GM18519 (cell line): Measurements from ENCODE around the gene SBK3.
"Not testable (repeated sequence)": the region's sequence is repeated elsewhere in the genome, so short reads cannot be mapped to it uniquely, and the experiment has no call there.

Experiments
- ATAC-seq: cut with Tn5 transposase; IDR thresholded peaks from one replicate; pipeline ENCODE4 v1.9.1; 2021; ENCODE audit warnings: mild to moderate bottlenecking, moderate library complexity; ENCODE audit not compliant: unreplicated experiment, low FRiP score

Gene SBK3

DNA sequence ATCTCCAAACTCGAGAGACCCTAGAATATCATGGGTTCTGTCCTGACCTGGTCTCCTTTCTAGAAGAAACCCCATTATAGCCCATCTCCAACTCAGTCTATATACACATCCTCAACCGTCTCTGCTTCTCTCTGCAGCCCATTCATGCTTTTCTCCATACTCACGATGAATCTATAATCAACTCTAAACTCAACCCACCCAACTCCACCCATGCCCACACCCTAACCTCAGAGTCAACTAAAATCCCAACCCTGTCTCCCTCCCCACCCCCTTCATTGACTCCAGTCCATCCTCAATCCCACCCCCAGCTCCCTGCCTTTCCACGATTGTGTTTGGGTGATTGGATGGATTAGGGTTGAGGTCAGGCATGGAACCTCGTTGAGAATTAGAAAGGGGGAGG lies 1.8 kb downstream of the SBK3 start:
- ATAC-seq, result no peak

GRCh38 chr19:55542292-55542855 lies 3.0 kb downstream of the SBK3 start:
- ATAC-seq, result no peak

DNA sequence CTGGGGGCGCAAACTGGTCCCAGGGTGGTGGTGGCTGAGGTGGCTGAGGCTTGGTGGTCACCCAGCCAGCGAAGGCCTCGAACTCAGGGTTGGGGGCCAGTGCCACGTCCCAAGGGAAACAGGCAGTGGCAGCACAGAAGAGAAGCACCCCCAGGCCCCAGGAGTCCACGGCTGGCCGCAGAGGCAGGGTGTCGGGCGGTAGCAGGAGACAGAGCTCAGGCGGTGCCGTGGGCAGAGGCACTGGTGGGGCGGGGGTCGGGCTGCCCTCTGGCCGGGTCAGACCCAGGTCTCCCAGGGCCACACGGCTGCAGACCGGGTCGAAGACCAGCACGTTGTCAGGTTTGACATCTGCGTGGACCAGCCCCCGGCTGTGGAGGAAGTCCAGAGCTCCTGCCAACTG lies 4.3 kb downstream of the SBK3 start:
- ATAC-seq, result no peak

GRCh38 chr19:55540619-55541018 lies 4.7 kb downstream of the SBK3 start:
- no peak for ATAC-seq

- no peak for ATAC-seq
These were observed 6.0 kb downstream of the SBK3 start for GRCh38 chr19:55539090-55539984.

DNA sequence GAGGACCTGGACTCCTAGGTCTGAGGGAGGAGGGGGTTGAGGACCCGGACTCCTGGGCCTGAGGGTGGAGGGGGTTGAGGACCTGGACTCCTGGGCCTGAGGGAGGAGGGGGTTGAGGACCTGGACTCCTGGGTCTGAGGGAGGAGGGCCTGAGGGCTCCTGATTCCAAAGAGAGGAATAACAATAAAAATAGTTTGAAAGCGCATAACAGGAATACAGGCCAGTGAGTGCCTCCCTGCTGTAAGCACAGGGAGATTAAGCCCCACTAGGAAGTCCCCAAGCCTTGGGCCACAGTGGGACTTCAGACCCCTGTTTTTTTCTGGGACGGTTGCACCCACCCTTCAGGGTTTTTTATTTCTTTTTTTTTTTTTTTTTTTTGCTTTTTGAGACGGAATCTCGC lies 7.2 kb downstream of the SBK3 start:
- ATAC-seq, result no peak

DNA sequence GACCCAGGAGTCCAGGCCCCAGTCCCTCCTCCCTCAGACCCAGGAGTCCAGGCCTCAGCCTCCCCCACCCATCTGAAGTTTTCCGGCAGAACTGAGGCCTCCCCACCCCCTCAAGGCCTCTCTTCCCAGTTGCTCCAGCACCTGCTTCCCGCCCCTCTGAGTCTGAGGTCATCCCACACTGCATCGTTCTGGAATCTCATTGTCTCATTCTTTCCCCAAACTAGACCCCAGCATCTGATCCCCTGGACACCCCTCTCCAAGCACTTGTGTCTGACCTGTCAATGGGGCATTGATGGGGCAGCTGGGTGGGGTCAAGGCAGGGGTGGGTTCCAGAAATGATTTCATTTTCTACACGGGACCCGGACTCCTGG lies 7.6 kb downstream of the SBK3 start:
- no peak for ATAC-seq

DNA sequence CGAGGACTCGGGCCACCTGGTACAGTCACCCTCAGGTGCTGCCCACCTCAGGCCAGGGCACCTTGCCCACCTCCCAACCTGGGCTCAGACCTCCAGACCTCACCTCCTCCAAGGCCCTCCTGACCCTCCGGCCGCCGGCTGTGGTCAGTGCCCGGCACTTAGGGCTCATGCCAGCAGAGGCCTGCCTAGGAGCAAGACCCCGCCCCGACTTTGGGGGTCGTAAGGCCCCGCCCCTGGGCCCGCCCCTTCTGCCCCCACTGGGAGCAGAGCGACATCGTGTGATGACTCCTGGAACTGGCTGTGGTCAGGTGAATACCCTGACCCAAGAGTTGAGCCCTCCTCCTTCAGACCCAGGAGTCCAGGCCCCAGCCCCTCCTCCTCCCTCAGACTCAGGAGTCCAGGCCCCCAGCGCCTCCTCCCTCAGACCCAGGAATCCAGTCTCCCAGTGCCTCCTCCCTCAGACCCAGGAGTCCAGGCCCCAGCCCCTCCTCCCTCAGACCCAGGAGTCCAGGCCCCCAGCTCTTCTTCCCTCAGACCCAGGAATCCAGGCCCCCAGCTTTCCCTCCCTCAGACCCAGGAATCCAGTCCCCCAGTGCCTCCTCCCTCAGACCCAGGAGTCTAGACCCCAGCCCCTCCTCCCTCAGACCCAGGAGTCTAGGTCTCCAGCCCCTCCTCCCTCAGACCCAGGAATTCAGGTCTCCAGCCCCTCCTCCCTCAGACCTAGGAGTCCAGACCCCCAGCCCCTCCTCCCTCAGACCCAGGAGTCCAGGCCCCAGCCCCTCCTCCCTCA lies 8.2 kb downstream of the SBK3 start, which contains the start of gene SBK2:
TSS of gene SBK2 (minus strand) at position 183 of the 790 bp plus-strand sequence. CDS start 839 bp downstream, outside the sequence.
- no peak for ATAC-seq

GRCh38 chr19:55536366-55536765 lies 9.0 kb downstream of the SBK3 start:
- ATAC-seq, result no peak

GRCh38 chr19:55535965-55536350 lies 9.4 kb downstream of the SBK3 start:
- no peak for ATAC-seq

GRCh38 chr19:55535173-55535964 lies 10.0 kb downstream of the SBK3 start:
- ATAC-seq, result no peak

DNA sequence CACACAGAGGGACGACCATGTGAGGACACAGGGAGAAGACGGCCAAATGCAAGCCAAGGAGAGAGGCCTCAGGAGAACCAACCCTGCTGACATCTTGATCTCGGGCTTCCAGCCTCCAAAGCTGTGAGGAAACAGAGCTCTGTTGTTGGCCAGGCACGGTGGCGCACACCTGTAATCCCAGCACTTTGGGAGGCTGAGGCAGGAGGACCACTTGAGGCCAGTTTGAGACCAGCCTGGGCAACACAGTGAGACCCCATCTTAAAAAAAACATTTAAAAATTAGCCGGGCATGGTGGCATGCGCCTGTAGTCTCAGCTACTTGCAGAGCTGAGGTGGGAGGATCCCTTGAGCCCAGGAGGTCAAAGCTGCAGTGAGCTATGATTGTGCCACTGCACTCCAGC lies 11.1 kb downstream of the SBK3 start:
- not testable (repeated sequence) for ATAC-seq

DNA sequence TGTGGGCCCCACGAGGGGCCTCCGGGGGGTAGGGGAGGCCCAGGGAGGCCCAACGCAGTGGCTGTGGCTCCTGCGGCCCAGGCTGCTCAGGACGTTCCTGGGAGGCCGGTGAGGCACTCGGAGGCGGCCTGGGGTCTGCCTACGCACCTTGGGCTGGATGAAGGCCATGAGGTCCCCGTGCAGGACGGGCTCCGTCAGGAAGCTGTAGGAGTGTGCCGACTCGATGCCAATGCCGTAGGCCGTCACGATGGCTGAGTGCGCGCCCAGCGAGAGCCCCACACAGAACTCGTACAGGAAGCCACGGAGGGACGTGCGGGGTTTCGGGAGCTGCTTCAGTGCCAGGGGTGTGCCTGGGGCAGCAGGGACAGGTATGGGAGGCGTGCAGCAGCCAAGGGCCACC lies 14.3 kb downstream of the SBK3 start:
- ATAC-seq, result no peak

DNA sequence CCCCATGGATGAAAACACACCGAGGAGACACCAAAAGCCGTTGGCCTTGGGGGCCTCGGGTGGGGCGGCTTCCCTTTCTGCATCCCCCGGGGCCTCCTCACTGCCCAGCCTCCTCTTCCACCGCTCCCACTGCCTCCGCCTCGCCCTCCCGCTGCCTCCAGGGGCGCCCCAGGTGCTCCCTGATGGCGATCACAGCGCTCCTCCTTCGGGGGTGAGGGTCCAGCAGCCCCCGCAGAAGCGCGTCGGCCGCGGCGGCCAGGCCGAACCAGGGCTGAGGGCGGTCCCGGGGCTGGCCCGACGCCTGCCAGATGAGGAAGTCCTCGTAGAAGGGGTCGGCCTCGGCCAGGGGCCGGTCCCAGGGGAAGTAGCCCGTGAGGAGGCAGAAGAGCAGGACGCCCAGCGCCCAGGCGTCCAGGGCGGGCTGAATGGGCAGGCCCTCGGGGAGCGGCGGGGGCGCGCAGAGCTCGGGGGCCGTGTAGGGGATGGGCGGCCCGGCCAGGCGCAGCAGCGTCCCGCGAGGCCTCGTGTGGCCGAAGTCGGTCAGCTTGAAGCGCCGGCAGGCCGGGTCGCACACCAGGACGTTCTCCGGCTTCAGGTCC lies 15.6 kb downstream of the SBK3 start:
- no peak for ATAC-seq

DNA sequence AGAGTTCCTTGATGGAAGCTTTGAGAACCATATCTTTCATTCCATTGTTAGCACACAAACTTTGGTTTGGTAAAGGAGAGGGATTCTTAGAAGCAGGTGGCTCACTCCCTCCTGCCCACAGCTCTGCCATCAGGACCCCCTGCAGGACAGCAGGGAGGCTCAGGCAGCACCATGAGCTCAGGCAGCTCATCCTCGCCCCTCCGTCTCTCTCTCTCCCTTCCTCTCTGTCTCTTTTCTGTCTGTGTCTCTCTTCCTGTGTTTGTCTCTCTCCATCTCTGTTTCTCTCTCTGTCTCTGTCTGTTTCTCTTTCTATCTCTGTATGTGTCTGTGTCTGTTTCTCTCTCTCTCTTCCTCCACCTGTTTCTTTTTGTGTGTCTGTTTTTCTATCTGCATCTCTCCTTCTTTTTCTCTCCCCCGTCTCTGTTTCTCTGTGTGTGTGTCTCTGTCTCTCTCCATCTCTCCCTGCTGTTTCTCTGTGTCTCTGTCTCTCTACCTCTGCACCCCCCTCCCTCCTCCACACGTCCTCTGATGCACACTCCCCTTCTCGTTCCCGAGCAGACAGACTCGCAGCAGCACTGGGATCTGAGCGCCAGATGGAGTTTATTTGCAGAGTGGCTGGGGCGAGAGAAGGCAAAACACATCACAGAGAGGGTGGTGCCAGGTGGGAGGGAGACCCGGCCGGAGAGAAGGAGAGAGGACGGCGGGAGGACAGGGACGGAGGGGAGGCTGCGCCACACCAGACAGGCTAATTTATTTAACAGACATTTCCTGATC lies 17.1 kb downstream of the SBK3 start:
- no peak for ATAC-seq

GRCh38 chr19:55527197-55528029 lies 17.9 kb downstream of the SBK3 start:
- ATAC-seq, result no peak

DNA sequence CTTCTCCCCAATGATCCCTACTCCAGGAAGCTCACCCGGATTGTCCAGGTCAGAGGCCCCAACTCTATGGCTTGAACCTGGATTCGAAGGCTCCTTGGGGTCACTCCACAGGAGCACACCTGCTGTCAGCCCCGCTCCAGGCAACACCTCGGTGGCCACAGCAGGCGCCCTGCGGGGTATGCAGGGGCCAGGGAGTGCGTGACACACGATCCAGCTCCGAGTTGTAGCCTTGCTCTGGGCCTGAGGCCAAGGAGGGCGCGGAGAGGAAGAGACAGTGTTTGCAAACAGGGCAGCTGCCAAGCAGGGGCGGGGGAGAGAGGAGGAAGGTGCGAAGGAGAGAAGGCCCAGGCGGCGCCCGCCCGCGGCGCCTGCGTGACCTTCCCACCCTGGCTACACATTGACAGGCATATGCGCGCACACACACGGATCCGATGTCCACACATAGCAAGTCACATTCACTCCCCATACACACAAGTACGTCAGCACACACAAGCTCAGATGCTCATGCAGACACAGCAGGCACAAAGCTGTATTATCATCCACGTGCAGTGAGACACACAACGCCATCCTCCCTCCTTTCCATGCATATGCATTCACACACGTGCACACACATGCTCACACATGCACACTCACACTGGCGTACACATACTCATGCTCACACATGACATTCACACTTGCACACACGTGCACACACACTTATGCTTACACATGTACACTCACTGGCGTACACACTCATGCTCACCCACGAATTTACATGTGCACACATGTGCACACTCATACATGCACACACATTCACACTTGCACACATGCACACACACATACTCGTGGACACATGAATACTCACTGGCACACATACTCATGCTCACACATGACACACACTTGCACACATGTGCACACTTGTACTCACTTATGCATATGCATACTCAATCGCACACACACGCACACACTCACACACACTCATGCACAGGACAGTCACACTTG lies 18.8 kb downstream of the SBK3 start:
- no peak for ATAC-seq
